GM23248 (cell line): ENCODE results near the gene EFCC1. TPM values are rescaled to one million over a fixed set of nuclear protein-coding genes. Genes with fewer than 3 reads are reported as not detected.

Experiments used
- DNase-seq: peaks from one replicate; pipeline ENCODE4 v3.0.0-alpha.2; 2015
- H2AFZ ChIP-seq: fragments of 200-600 bp; sonication (generic); 2 replicates; pipeline ENCODE4 v1.6.1; 2016; ENCODE audit warnings: antibody characterized with exemption
- H3F3A ChIP-seq: fragments of 200-600 bp; sonication (generic); 2 replicates; pipeline ENCODE4 v1.6.1; 2016; ENCODE audit warnings: mild to moderate bottlenecking, antibody characterized with exemption, mixed run types; ENCODE audit not compliant: insufficient read depth
- H3K27ac ChIP-seq: fragments of 200-600 bp; sonication (generic); 2 replicates; pipeline ENCODE4 v1.5.1; 2016; ENCODE audit warnings: mild to moderate bottlenecking
- H3K27me3 ChIP-seq: fragments of 200-600 bp; sonication (generic); replicated peaks from 2 replicates; pipeline ENCODE4 v1.6.1; 2016; ENCODE audit warnings: mild to moderate bottlenecking; ENCODE audit not compliant: insufficient read depth
- H3K36me3 ChIP-seq: fragments of 200-600 bp; sonication (generic); 2 replicates; pipeline ENCODE4 v1.6.1; 2016; ENCODE audit warnings: low read depth, mild to moderate bottlenecking
- H3K4me1 ChIP-seq: fragments of 200-600 bp; sonication (generic); 2 replicates; pipeline ENCODE4 v1.6.1; 2016; ENCODE audit warnings: mild to moderate bottlenecking; ENCODE audit not compliant: insufficient read depth
- H3K4me2 ChIP-seq: fragments of 200-600 bp; sonication (generic); one replicate; pipeline ENCODE4 v1.6.1; 2016; ENCODE audit warnings: mild to moderate bottlenecking; ENCODE audit not compliant: unreplicated experiment
- H3K4me3 ChIP-seq: fragments of 200-600 bp; sonication (generic); 2 replicates; pipeline ENCODE4 v1.5.1; 2016; ENCODE audit warnings: mild to moderate bottlenecking
- H3K79me2 ChIP-seq: fragments of 200-600 bp; sonication (generic); 2 replicates; pipeline ENCODE4 v1.6.1; 2016; ENCODE audit warnings: mild to moderate bottlenecking; ENCODE audit not compliant: insufficient read depth
- H3K9ac ChIP-seq: fragments of 200-600 bp; sonication (generic); 2 replicates; pipeline ENCODE4 v1.6.1; 2016; ENCODE audit warnings: mild to moderate bottlenecking
- H3K9me2 ChIP-seq: fragments of 200-600 bp; sonication (generic); 2 replicates; pipeline ENCODE4 v1.6.1; 2016; ENCODE audit warnings: mixed run types, mild to moderate bottlenecking, moderate library complexity; ENCODE audit not compliant: insufficient read depth
- H3K9me3 ChIP-seq: fragments of 200-600 bp; sonication (generic); one replicate; pipeline ENCODE4 v1.6.1; 2017; ENCODE audit warnings: low read depth
- H4K20me1 ChIP-seq: fragments of 200-600 bp; sonication (generic); 2 replicates; pipeline ENCODE4 v1.6.0; 2016; ENCODE audit not compliant: insufficient read depth
- EZH2 ChIP-seq: fragments of 200-600 bp; sonication (generic); IDR thresholded peaks from 2 replicates; pipeline ENCODE4 v1.6.1; 2018; ENCODE audit warnings: antibody characterized with exemption, mild to moderate bottlenecking; ENCODE audit not compliant: insufficient read depth, poor library complexity, severe bottlenecking
- EZH2phosphoT487 ChIP-seq: fragments of 200-600 bp; sonication (generic); IDR thresholded peaks from 2 replicates; pipeline ENCODE4 v1.6.1; 2018; ENCODE audit warnings: antibody characterized with exemption, moderate library complexity, mild to moderate bottlenecking, low read depth; ENCODE audit not compliant: insufficient read depth
- WGBS, 2 experiments: methylation state at CpG; one replicate each; pipeline ENCODE4 v1.1.6; 2015 to 2017; ENCODE audit warnings: low lambda C conversion rate in 2 of 2, low coverage in 1 of 2; ENCODE audit errors: missing lambda C conversion rate in 2 of 2; 5-methylcytosine and 5-hydroxymethylcytosine counted together
- in situ Hi-C: fragments of 300-500 bp; cut with MboI; formaldehyde crosslinking; loops from 2 replicates; pipeline ENCODE4 v1.15.0; 2020
- polyA plus RNA-seq: library from polyadenylated mRNA; unstranded; fragments of >200 nt; fragmentation: Nextera tagmentation; extraction: Ambion mirVana; gene quantifications from 2 replicates; pipeline ENCODE4 v1.2.1, GENCODE V29; 2016
- total RNA-seq: library from RNA; depleted of rRNA; stranded (reverse); fragments of >200 nt; shearing (Covaris generic); gene quantifications from 2 replicates; pipeline ENCODE4 v1.2.3, GENCODE V29; 2014

The EFCC1 gene
- total and polyA plus RNA-seq, 2 experiments from 2014 or later: not detected

DNA sequence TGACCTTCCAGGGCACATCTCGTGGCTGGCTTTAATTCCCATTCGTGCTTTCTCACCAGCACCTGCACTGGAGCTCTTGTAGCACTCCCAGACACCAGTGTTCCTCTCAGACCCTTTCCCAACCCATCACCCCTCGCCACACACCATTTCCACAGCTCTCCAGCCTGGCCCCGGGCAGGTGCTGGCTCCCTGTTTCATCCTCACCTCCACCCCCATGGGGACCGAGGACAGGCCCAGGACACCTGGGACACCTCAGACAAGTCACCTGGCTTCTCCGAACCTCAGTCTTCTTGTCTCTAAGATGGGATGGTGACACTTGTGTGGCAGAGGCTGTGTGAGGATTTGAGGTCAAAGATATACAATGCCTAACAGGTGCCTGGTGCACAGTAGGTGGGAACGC lies 32.0 kb downstream of the EFCC1 start:
- TF ChIP-seq EZH2 (no peak), EZH2phosphoT487 (no peak)
- H2AFZ ChIP-seq: no peak overlapping the region
- no peaks in the 10 kb centered on the region for H3K4me1 ChIP-seq
- no peaks in the 10 kb centered on the region for H3K9me2 ChIP-seq
- in situ Hi-C loops: no loop called here
- H3F3A ChIP-seq: no peaks in the 10 kb centered on the region
- H3K9me3 ChIP-seq: no peaks in the 10 kb centered on the region
- no peak for DNase-seq
- no peaks in the 10 kb centered on the region for H4K20me1 ChIP-seq
- H3K79me2 ChIP-seq: no peaks in the 10 kb centered on the region
- H3K36me3 ChIP-seq: no peaks in the 10 kb centered on the region
- no peak overlapping the region for H3K4me2 ChIP-seq
- 52 to 60% methylated on average over 5 to 7 of the region's 7 CpGs for WGBS, 2 experiments
- H3K9ac ChIP-seq: no peak overlapping the region
- H3K4me3 ChIP-seq: no peak overlapping the region
- H3K27me3 ChIP-seq: peaks cover 9% of the 10 kb centered on the region
- no peak overlapping the region for H3K27ac ChIP-seq

DNA sequence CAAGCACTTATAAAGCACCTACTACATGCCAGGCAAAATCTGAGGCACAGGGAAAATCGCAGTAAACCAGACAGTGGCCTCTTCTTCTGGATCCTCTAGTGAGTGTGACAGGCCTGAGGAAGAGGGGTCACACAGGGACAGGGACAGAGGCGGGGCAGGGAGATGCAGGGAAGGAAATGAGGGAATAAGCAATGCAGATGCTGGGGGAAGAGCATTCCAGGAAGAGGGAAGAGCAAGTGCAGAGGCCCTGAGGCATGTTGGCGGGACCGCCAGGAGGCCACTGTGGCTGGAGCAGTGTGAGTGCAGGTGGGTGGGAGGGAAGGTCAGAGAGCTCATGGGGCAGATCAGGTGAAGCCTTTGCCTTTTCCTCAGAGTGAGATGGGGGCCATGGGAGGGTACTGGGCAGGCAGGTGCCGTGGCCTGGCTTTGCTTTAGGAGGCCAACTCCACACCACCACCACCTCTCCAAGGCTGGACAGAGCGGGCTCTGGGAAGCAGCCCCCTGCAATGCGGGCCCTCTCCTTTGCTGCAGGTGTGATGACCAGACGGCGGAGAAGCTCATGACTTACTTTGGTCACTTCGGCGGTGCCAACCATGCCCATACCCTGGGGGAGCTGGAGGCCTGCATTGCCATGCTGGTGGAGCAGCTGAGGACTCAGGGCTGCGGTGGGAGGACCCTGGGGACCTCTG lies 32.7 kb downstream of the EFCC1 start:
- Histone ChIP-seq H3K4me2 (no peak overlapping the region), H3F3A (no peaks in the 10 kb centered on the region), H3K4me3 (no peak overlapping the region), H3K4me1 (no peaks in the 10 kb centered on the region), H3K9me3 (no peaks in the 10 kb centered on the region), H3K9me2 (no peaks in the 10 kb centered on the region), H3K27ac (no peak overlapping the region), H3K9ac (no peak overlapping the region), H2AFZ (no peak overlapping the region), H3K36me3 (no peaks in the 10 kb centered on the region), H3K79me2 (no peaks in the 10 kb centered on the region), H4K20me1 (no peaks in the 10 kb centered on the region), H3K27me3 (peaks cover 15% of the 10 kb centered on the region)
- DNase-seq: no peak
- in situ Hi-C loops: no loop called here
- WGBS, 2 experiments: 67 to 71% methylated on average over 12 of the region's 12 CpGs
- TF ChIP-seq EZH2phosphoT487 (no peak), EZH2 (no peak)

DNA sequence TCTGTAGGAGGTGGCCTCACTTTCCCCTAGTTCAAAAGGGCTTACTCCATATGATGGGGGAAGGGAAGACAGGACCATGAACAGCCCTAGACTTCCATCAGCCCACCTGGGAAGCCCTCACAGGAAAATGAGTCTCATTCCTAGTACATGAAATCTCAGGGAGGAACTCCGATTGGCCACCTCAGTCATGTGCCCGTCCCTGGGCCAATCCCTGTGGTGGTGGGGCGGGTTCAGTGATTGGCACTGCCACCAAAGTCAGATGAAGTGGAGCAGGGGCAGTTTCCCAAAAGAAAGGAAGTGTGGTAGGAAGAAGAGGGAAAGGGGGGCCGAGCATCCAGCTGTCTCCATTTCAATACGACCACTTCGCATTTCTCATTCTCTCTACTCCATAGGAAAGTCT lies 33.5 kb downstream of the EFCC1 start:
- no peaks in the 10 kb centered on the region for H3K9me3 ChIP-seq
- no peaks in the 10 kb centered on the region for H3K9me2 ChIP-seq
- DNase-seq: no peak
- TF ChIP-seq EZH2phosphoT487: no peak
- TF ChIP-seq EZH2: no peak
- H4K20me1 ChIP-seq: no peaks in the 10 kb centered on the region
- no peak overlapping the region for H3K4me2 ChIP-seq
- no peaks in the 10 kb centered on the region for H3K4me1 ChIP-seq
- no peaks in the 10 kb centered on the region for H3K79me2 ChIP-seq
- H3K27ac ChIP-seq: no peak overlapping the region
- H3F3A ChIP-seq: no peaks in the 10 kb centered on the region
- no peak overlapping the region for H3K4me3 ChIP-seq
- H3K9ac ChIP-seq: no peak overlapping the region
- 75 to 81% methylated on average over 6 of the region's 6 CpGs for WGBS, 2 experiments
- H3K27me3 ChIP-seq: peaks cover 18% of the 10 kb centered on the region
- no peak overlapping the region for H2AFZ ChIP-seq
- in situ Hi-C loops: no loop called here
- no peaks in the 10 kb centered on the region for H3K36me3 ChIP-seq

DNA sequence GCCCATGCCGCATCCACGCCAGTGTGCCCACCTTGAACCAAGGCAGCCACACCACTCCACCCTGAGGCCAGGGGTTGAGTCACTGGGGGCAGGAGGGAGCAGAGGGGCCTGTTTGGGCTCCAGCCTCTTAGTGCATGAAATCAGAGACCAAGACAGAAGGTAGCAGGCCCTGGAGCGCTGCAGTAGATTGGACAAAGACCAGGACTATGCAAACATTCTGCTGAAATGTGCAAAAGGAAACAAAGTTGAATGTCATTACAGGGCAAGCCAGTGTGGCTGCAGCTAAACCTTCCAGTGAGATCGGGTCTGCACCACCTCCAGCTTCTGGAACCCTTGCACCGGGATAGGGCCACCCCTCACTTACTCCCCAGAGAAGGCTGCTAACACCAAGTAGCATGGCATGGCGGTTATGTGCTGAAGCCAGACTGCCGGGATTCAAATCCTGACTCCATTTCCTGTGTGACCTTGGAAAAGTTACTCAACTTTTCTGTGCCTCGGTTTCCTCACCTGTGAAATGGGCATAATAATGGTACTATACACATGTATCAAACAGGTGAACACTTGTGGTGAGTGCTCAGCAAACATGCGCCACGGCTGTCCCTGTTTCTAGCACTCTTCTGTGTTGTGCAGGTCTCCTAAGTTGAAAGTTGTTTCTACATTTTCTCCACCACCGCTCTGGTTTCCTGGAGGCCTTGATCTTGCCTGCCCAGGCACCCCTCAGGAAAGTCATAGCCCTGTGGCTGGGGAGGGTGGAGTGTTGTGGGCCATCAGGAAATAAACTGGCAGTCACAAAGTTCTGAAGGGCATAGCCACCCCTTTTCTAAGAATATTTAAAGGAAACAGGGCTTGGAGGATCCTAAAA lies 34.5 kb downstream of the EFCC1 start:
- Histone ChIP-seq H3K4me3 (no peak overlapping the region), H3K9me3 (no peaks in the 10 kb centered on the region), H3K79me2 (no peaks in the 10 kb centered on the region), H3K27ac (no peak overlapping the region), H3K4me2 (no peak overlapping the region), H3K27me3 (peaks cover 18% of the 10 kb centered on the region), H3K9ac (no peak overlapping the region), H3F3A (no peaks in the 10 kb centered on the region), H3K4me1 (no peaks in the 10 kb centered on the region), H4K20me1 (no peaks in the 10 kb centered on the region), H2AFZ (no peak overlapping the region), H3K36me3 (no peaks in the 10 kb centered on the region), H3K9me2 (no peaks in the 10 kb centered on the region)
- DNase-seq: no peak
- in situ Hi-C loops: no loop called here
- TF ChIP-seq EZH2: no peak
- TF ChIP-seq EZH2phosphoT487: no peak
- WGBS, 2 experiments: 77 to 85% methylated on average over 11 of the region's 11 CpGs
